ENCODE measurements around the gene APOA4. TPM values are rescaled to one million over a fixed set of nuclear protein-coding genes. Genes with fewer than 3 reads are reported as not detected.
A peak's percentile ranks its signal among the peaks of the same experiment; 100 is the strongest.

Gene APOA4
- total and polyA plus RNA-seq, 4 donors, result 0.89 to 382 (median 131) TPM

- 29% methylated on average over 14 of the region's 14 CpGs for WGBS
- peak overlapping the region; percentile 92 to 94 for H3K27ac ChIP-seq (ENCODE audit: low read depth in 1 of 2, low read length in 2 of 2)
Observed at GRCh38 chr11:116808262-116809175, 14.6 kb downstream of the APOA4 start.

More at GRCh38 chr11:116808262-116809175, 14.6 kb downstream of the APOA4 start:
- peaks cover 18 to 46% (median 39%) of the 10 kb centered on the region in 4 donors for H3K4me1 ChIP-seq (ENCODE audit: control insufficient read depth in 4 of 4, insufficient read depth in 4 of 4, low read length in 3 of 4)
- peak overlapping the region; percentile 49 to 60 for H3K9ac ChIP-seq (ENCODE audit: low read depth in 1 of 2, low read length in 2 of 2)
- no peaks in the 10 kb centered on the region for H3K27me3 ChIP-seq (ENCODE audit: control insufficient read depth in 4 of 4, insufficient read depth in 4 of 4, low read length in 3 of 4)
- H3K36me3 ChIP-seq (ENCODE audit: control insufficient read depth in 4 of 4, insufficient read depth in 3 of 4, low read depth in 1 of 4, low read length in 3 of 4), result no peaks in the 10 kb centered on the region
- H3K9me3 ChIP-seq (ENCODE audit: control insufficient read depth in 4 of 4, low read length in 3 of 4), result no peaks in the 10 kb centered on the region
- TF ChIP-seq REST (IDR thresholded peaks at IDR 0.05) (peak; percentile 10), YY1 (IDR thresholded peaks at IDR 0.05) (peak; percentile 64), JUND (IDR thresholded peaks at IDR 0.05) (peak; percentile 89 to 92), CTCF (IDR thresholded peaks at IDR 0.05; ENCODE audit: low read depth, low read length, missing input control) (no peak), ATF3 (IDR thresholded peaks at IDR 0.05) (peak; percentile 67), ZBTB33 (IDR thresholded peaks at IDR 0.05) (peak; percentile 52), NR2F2 (IDR thresholded peaks at IDR 0.05) (peak; percentile 97), RAD21 (IDR thresholded peaks at IDR 0.05) (peak; percentile 24 to 50), FOXA1 (IDR thresholded peaks at IDR 0.05) (peak; percentile 92), SP1 (IDR thresholded peaks at IDR 0.05) (peak; percentile 96), FOXA2 (IDR thresholded peaks at IDR 0.05) (peak; percentile 94), RXRA (IDR thresholded peaks at IDR 0.05) (peak; percentile 89 to 97), HNF4G (IDR thresholded peaks at IDR 0.05) (peak; percentile 100), HNF4A (conservative IDR thresholded peaks at IDR 0.05) (peak; percentile 95 to 100), GABPA (IDR thresholded peaks at IDR 0.05 in 1 of 2, conservative IDR thresholded peaks at IDR 0.05 in 1 of 2) (no peak), TAF1 (conservative IDR thresholded peaks at IDR 0.05) (peak; percentile 46), MAX (IDR thresholded peaks at IDR 0.05) (peak; percentile 40), EGR1 (IDR thresholded peaks at IDR 0.05; ENCODE audit: low read depth in 2 of 2) (no peak)
- peak overlapping the region in 2 of 3 donors; percentile 25 to 41 for H3K4me3 ChIP-seq (ENCODE audit: low read depth in 1 of 3, low read length in 3 of 3)
- DNase-seq (ENCODE audit: low spot score), result no peak
